Ectodermal cell (in vitro differentiated cells): ENCODE data around the gene ITFG1.
"Not testable (repeated sequence)": the region's sequence is repeated elsewhere in the genome, so short reads cannot be mapped to it uniquely, and the experiment has no call there.

Experiments used
- H3K27ac ChIP-seq: 2 replicates; pipeline ENCODE4 v1.7.0; 2013; ENCODE audit warnings: mild to moderate bottlenecking, low read depth, low read length; ENCODE audit not compliant: insufficient read depth, poor library complexity, severe bottlenecking
- H3K27me3 ChIP-seq: 2 replicates; pipeline ENCODE4 v1.7.0; 2013; ENCODE audit warnings: mild to moderate bottlenecking, low read length; ENCODE audit not compliant: insufficient read depth, control insufficient read depth, poor library complexity, severe bottlenecking
- H3K36me3 ChIP-seq: one replicate; pipeline ENCODE4 v1.7.0; 2013; ENCODE audit warnings: low read length; ENCODE audit not compliant: control insufficient read depth, insufficient read depth
- H3K4me1 ChIP-seq: one replicate; pipeline ENCODE4 v1.7.0; 2013; ENCODE audit warnings: low read length; ENCODE audit not compliant: control insufficient read depth, insufficient read depth
- H3K4me3 ChIP-seq: 2 replicates; pipeline ENCODE4 v1.7.0; 2013; ENCODE audit warnings: low read depth, low read length, control low read depth; ENCODE audit not compliant: insufficient read depth
- H3K9me3 ChIP-seq: 2 replicates; pipeline ENCODE4 v1.7.0; 2013; ENCODE audit warnings: mild to moderate bottlenecking, low read length, moderate library complexity; ENCODE audit not compliant: control insufficient read depth
- WGBS, 2 experiments: methylation state at CpG; one replicate each; pipeline ENCODE4 v1.1.7; 2013; ENCODE audit warnings: missing lambda C conversion rate in 2 of 2; 5-methylcytosine and 5-hydroxymethylcytosine counted together

Gene ITFG1

DNA sequence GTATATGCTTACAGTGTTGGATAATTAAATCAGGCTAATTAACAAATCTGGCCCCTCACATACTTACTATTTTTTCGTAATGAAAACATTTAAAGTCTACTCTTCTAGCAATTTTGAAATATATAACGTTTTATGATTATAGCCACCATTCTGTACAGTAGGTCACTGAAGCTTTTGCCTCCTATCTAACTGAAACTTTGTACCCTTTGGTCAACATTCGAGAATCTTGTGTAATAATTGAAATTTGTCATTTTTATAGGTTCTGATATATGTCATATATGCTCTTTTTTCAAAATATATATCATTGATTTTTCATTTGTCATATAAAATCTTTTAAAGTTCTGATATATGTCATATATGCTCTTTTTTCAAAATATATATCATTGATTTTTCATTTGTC is 12.9 kb upstream of the ITFG1 start:
- Histone ChIP-seq H3K4me1 (no peaks in the 10 kb centered on the region), H3K27ac (no peak overlapping the region), H3K9me3 (no peaks in the 10 kb centered on the region), H3K27me3 (no peaks in the 10 kb centered on the region), H3K36me3 (no peaks in the 10 kb centered on the region), H3K4me3 (no peak overlapping the region)
- 97% methylated on average over 3 of the region's 3 CpGs; no CpG with 5 or more reads in 1 of the 2 experiments for WGBS, 2 experiments

DNA sequence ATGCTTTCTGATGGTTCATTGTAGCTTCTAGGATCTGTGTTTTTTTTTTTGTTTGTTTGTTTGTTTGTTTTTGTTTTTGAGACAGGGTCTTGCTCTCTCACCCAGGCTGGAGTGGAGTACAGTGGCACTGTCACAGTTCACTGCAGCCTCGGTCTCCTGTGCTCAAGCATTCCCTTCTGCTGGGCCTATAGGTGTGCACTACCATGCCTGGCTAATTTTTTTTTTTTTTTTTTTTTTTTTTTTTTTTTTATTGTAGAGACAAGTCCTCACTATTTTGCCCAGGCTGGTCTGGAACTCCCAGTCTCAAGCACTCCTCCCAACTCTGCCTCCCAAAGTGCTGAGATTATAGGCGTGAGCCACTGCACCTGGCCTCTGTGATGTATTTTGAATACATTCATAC is 12.1 kb upstream of the ITFG1 start:
- not testable (repeated sequence) for H3K4me1 ChIP-seq, H3K36me3 ChIP-seq, H3K27ac ChIP-seq, H3K27me3 ChIP-seq, H3K4me3 ChIP-seq, H3K9me3 ChIP-seq
- 94% methylated on average over 2 of the region's 2 CpGs for WGBS, 2 experiments

DNA sequence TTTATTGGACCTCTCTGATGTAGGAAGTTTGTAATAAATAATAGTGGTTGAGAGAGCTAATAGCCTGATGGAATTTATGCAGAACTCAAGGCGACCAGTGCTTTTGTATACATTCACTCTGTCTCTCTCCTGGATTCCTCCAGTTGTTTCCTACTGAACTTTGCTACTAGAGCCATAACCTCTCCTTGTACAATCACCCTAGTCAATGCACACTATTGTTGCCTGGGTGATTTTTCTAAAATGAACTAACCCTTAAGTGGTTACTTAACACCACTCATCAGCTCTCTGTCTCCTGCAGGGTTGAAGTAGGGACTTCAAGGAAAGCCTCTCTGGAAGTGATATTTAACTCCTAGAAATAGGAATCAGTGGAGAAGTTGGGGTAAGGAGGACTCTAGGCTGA is 9.9 kb upstream of the ITFG1 start:
- 89 to 96% methylated on average over 1 of the region's 1 CpG for WGBS, 2 experiments
- H3K27ac ChIP-seq, result no peak overlapping the region

DNA sequence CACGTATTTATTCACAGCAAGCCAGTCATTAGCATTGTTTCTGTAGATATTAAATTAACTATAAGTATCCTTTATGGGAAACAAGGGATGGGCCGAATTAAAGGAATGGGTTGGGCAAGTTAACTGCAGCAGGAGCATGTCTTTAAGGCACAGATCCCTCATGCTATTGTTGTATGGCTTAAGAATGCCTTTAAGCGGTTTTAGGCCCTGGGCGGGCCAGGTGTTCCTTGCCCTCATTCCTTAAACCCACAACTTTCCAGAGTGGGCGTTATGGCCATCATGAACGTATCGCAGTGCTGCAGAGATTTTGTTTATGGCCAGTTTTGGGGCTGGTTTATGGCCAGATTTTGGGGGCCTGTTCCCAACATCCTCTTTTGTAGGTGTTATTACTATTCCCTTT is 9.3 kb upstream of the ITFG1 start:
- Histone ChIP-seq H3K27ac (no peak overlapping the region), H3K36me3 (no peaks in the 10 kb centered on the region), H3K4me3 (no peak overlapping the region), H3K9me3 (no peaks in the 10 kb centered on the region), H3K4me1 (no peaks in the 10 kb centered on the region), H3K27me3 (no peaks in the 10 kb centered on the region)
- WGBS, 2 experiments, result 87 to 90% methylated on average over 6 to 7 of the region's 7 CpGs

More for the DNA sequence above, 9.9 kb upstream of the ITFG1 start:
- Histone ChIP-seq H3K27me3 (no peaks in the 10 kb centered on the region), H3K4me3 (no peak overlapping the region), H3K4me1 (no peaks in the 10 kb centered on the region), H3K36me3 (no peaks in the 10 kb centered on the region), H3K9me3 (no peaks in the 10 kb centered on the region)

DNA sequence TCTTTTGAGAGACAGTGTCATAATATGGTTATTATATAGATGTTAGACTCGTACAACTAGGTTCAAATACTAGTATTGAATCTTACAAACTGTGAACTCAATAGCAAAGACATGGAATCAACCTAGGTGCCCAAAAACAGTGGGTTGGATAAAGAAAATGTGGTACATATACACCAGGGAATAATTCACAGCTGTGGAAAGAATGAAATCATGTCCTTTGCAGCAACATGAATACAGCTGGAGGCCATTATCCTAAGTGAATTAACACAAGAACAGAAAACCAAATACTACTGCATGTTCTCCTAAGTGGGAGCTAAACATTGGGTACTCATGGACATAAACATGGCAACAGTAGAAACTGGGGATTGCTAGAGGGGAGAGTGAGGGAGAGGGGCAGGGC is 8.4 kb upstream of the ITFG1 start:
- H3K36me3 ChIP-seq, result no peaks in the 10 kb centered on the region
- no peak overlapping the region for H3K27ac ChIP-seq
- H3K4me3 ChIP-seq, result no peak overlapping the region
- H3K9me3 ChIP-seq, result no peaks in the 10 kb centered on the region
- no peaks in the 10 kb centered on the region for H3K4me1 ChIP-seq
- H3K27me3 ChIP-seq, result no peaks in the 10 kb centered on the region
- no CpG with 5 or more reads among the region's 1 CpG for WGBS, 2 experiments

DNA sequence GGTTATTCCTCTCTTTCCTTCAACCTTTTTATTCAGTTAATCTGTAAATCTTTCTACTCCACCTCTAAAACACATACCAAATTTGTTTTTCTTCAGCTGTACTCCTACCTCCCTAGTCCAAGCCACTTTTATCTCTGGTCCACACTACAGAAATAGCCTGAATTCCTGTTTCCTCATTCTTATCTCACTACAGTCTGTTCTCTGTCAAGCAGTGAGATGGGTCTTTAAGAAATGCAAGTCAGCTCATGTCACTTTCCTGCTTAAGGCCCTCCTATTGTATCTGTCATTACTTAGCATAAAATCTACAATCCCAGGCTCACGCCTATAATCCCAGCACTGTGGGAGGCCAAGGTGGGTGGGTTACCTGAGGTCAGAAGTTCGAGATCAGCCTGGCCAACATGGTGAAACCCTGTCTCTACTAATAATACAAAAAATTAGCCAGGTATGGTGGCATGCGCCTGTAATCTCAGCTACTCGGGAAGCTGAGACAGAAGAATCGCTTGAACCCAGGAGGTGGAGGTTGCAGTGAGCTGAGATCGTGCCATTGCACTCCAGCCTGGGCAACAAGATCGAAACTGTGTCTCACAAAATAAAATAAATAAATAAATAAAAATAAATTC is 7.3 kb upstream of the ITFG1 start:
- not testable (repeated sequence) for H3K27ac ChIP-seq, H3K27me3 ChIP-seq, H3K4me1 ChIP-seq, H3K36me3 ChIP-seq, H3K9me3 ChIP-seq, H3K4me3 ChIP-seq
- WGBS, 2 experiments, result 77 to 85% methylated on average over 6 to 7 of the region's 7 CpGs

DNA sequence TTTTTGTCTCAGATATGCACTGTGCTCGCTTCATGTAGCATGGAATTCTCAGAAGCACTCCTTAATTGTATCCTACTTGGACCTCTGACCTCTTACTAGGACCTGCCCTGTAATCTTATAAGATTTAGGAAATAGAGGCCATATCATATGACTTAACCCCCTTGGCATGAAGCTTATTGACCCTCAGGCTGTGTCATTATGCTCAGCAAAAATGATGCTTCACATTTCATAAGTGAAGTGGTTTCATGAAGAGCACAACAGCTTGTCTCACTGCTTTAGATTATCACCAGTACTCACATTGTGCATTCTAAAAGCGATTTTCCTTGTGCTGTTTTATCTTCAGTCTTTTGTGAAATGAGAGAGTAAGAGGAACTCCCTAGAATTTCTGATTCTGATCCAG is 6.6 kb upstream of the ITFG1 start:
- no peak overlapping the region for H3K27ac ChIP-seq
- 95 to 100% methylated on average over 1 to 2 of the region's 2 CpGs for WGBS, 2 experiments
- no peaks in the 10 kb centered on the region for H3K27me3 ChIP-seq
- H3K4me1 ChIP-seq, result no peaks in the 10 kb centered on the region
- no peak overlapping the region for H3K4me3 ChIP-seq
- H3K36me3 ChIP-seq, result no peaks in the 10 kb centered on the region
- no peaks in the 10 kb centered on the region for H3K9me3 ChIP-seq

DNA sequence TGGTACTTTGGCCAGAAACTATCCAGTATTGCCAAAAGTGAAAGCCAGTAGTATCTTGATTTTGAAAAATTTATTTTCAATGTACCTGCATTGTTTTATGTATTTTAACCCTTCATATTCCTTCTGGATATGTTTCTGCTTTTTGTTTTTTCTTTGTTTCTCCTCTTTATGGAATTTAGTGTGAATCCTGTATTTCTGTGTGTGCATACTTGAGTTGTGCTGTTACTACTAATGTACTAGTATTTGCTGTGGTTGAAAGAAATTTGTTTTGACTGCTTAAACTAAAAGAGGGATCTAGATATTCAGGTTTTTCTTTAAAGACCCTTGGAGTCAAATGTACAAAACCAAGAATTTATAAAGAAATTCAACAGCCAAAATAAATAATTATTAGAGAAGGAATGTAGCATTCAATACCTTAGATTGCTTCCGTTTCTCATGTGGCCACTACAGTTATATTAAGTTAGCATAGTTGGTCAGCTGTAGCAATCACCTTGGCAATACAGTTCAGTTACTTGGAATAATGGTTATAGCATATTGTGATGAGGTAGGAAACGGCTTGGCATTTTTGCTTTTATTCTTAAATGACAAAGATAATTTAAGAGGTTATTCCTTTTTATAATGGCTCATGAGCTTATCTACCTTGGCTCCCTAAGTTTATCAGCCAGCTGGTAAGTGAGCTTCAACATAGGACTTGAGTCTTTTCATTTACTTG is 5.2 kb upstream of the ITFG1 start:
- Histone ChIP-seq H3K4me1 (no peaks in the 10 kb centered on the region), H3K36me3 (no peaks in the 10 kb centered on the region), H3K27ac (no peak overlapping the region), H3K9me3 (no peaks in the 10 kb centered on the region), H3K27me3 (no peaks in the 10 kb centered on the region), H3K4me3 (no peak overlapping the region)
- 91 to 93% methylated on average over 2 of the region's 2 CpGs for WGBS, 2 experiments

DNA sequence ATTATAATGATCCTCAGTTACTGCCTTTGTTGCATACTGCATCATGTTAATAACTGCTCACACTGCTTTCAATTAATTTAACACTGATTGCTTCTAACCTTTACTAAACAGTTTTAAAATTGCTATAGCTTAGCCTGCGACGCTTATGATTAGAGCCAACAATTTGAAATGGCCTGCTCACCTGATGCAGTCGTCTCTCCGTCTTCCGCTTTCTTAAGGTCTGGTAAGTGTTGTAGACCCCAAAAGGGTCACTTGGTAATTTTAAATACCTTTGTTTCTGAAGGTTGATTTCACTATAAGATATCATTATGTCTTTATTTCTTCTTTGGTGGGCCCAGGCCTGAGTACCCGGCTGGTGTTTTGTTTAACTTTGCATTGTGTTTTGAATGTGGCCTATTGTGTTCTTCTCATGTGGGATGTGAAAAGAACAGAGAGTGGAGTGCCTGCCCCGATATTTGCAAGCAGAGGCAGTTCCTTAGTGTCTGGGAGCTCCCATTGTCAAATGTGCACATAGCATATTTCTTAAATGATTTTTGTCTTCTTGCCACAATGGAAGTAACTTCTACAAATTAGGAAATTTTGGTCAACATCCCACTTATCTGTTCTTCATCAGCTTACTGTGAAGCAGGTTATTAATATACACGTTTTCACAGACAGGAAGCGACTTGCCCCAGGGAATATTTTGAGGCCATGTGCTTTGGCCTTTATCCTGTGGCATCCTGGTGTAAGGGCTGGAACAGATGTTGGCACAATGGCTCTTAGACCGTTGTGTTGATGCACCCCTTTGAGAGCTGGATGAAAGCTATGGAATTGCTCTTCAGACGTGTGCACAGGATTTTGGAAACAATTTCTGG is 3.1 kb upstream of the ITFG1 start:
- Histone ChIP-seq H3K27me3 (no peaks in the 10 kb centered on the region), H3K36me3 (no peaks in the 10 kb centered on the region), H3K4me3 (no peak overlapping the region), H3K4me1 (no peaks in the 10 kb centered on the region), H3K9me3 (no peaks in the 10 kb centered on the region), H3K27ac (no peak overlapping the region)
- 81 to 82% methylated on average over 11 of the region's 11 CpGs for WGBS, 2 experiments

DNA sequence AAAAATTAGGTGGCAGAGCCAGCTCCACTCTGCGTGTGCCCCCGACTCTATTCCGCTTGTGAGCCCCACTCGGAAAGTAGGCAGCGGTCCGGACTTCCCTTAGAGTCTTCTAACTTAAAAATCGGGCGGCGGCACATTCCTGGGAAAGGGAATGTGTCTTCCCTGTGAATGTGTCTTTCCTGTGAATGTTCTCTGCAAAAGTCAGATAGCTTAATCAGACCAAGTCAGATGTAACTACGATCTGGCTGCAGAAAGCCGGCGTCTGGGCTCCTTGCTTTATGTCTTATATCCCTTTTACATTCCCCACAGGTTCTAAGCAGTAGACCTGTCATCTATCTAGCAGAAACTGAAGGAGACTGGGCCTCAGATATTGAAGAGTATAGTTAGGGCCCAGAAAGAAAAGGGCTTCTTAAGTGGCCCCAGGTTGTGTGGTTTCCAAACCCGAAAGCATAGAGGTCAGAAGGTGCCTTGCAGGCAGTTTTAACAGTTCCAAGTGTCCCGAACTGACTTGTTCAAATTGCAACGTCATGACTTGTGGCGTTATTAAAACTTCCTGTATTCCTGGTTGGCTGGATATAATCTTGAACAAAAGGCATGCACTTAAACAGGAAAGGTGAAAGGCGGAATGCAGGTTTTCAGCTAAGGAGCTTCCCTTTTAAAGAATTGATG is 869 bp upstream of the ITFG1 start:
- Histone ChIP-seq H3K4me3 (peak overlapping the region; percentile 84), H3K27ac (peak overlapping the region; percentile 99), H3K4me1 (no peaks in the 10 kb centered on the region), H3K36me3 (no peaks in the 10 kb centered on the region), H3K27me3 (no peaks in the 10 kb centered on the region), H3K9me3 (no peaks in the 10 kb centered on the region)
- 15 to 17% methylated on average over 17 of the region's 17 CpGs for WGBS, 2 experiments
